ENCODE data around the gene EEFSEC. TPM values are rescaled to one million over a fixed set of nuclear protein-coding genes. Genes with fewer than 3 reads are reported as not detected.

The EEFSEC gene
- total RNA-seq, 4 donors from 2014 or later: 11.7 to 23.0 (median 14.9) TPM

- no peak for TF ChIP-seq CTCF (IDR thresholded peaks at IDR 0.05)
- ATAC-seq (ENCODE audit: low FRiP score) (no peak), DNase-seq (ENCODE audit: low spot score) (no peak)
Observed at GRCh38 chr3:128175768-128176167, 22.5 kb downstream of the EEFSEC start.

- no peak for DNase-seq (ENCODE audit: low spot score)
- TF ChIP-seq CTCF (IDR thresholded peaks at IDR 0.05): no peak
- no peak for ATAC-seq (ENCODE audit: low FRiP score)
Observed at GRCh38 chr3:128176276-128176833, 23.1 kb downstream of the EEFSEC start.

- no peak for TF ChIP-seq CTCF (IDR thresholded peaks at IDR 0.05)
- ATAC-seq (ENCODE audit: low FRiP score): no peak
- no peak for DNase-seq (ENCODE audit: low spot score)
Observed at GRCh38 chr3:128177865-128178264, 24.6 kb downstream of the EEFSEC start.

- ATAC-seq (ENCODE audit: low FRiP score) (no peak), DNase-seq (ENCODE audit: low spot score) (no peak)
- no peak for TF ChIP-seq CTCF (IDR thresholded peaks at IDR 0.05)
Observed at GRCh38 chr3:128178782-128179483, 25.7 kb downstream of the EEFSEC start.

GRCh38 chr3:128179484-128179819 is 26.2 kb downstream of the EEFSEC start:
- no peak for DNase-seq (ENCODE audit: low spot score)
- ATAC-seq (ENCODE audit: low FRiP score): no peak
- no peak for TF ChIP-seq CTCF (IDR thresholded peaks at IDR 0.05)

GRCh38 chr3:128180436-128180835 is 27.2 kb downstream of the EEFSEC start:
- TF ChIP-seq CTCF (IDR thresholded peaks at IDR 0.05): no peak
- DNase-seq (ENCODE audit: low spot score) (no peak), ATAC-seq (ENCODE audit: low FRiP score) (no peak)

GRCh38 chr3:128180913-128181312 is 27.6 kb downstream of the EEFSEC start:
- DNase-seq (ENCODE audit: low spot score) (no peak), ATAC-seq (ENCODE audit: low FRiP score) (no peak)
- no peak for TF ChIP-seq CTCF (IDR thresholded peaks at IDR 0.05)
